ENCODE data around the gene ZNF443.
"Not testable (repeated sequence)": the region's sequence is repeated elsewhere in the genome, so short reads cannot be mapped to it uniquely, and the experiment has no call there.

DNA sequence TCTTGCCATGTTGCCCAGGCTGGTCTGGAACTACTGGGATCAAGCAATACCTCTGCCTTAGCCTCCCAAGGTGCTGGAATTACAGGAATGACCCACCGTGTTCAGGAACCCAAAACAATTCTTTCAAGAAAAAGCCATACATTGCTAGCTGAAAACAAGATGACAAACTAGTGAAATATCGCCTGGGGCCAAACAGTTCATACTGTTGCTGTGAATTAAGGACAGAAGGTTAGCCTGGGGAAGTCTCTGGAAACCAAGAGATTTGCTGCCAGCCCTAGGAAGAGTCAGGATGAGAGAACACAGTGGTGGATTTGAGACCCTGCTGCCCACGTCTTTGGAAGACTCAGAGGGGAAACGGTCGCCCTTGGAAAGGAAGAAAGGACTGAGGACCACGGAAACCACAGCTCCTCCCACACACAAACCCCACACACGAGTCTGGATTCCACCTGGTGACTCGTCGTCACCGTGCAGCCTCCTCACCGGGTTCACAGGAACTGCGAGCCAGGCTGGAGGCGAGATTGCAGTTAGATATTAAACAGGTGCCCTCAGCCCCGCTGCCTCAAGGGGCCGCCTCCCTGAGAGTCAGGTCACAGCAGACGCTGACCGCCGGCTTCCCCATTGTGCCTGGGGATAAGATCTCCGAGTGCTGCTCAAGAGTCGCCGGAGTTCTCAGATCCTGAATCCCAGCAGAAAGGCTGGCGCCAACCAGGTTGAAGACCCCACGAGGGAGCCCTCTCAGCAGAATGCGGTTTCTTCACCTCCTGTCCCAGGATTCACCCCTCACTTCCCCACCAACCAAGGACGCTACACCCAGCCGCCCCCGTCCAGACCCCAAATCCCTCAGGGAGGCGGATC lies 908 bp downstream of the ZNF443 start:
- TF ChIP-seq EP300 (IDR thresholded peaks at IDR 0.05), result not testable (repeated sequence)
- TF ChIP-seq, protein P1, sequence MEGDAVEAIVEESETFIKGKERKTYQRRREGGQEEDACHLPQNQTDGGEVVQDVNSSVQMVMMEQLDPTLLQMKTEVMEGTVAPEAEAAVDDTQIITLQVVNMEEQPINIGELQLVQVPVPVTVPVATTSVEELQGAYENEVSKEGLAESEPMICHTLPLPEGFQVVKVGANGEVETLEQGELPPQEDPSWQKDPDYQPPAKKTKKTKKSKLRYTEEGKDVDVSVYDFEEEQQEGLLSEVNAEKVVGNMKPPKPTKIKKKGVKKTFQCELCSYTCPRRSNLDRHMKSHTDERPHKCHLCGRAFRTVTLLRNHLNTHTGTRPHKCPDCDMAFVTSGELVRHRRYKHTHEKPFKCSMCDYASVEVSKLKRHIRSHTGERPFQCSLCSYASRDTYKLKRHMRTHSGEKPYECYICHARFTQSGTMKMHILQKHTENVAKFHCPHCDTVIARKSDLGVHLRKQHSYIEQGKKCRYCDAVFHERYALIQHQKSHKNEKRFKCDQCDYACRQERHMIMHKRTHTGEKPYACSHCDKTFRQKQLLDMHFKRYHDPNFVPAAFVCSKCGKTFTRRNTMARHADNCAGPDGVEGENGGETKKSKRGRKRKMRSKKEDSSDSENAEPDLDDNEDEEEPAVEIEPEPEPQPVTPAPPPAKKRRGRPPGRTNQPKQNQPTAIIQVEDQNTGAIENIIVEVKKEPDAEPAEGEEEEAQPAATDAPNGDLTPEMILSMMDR (IDR thresholded peaks at IDR 0.05), result not testable (repeated sequence)
